HCT116 (cell line): Measurements from ENCODE around the gene NAT8. TPM values are rescaled to one million over a fixed set of nuclear protein-coding genes. Genes with fewer than 3 reads are reported as not detected.

Source experiments
- ATAC-seq: fragments of 200-7000 bp; cut with Tn5 transposase; 2 replicates; pipeline ENCODE4 v1.9.1; 2020; ENCODE audit warnings: mild to moderate bottlenecking, moderate library complexity
- BruUV-seq: library from RNA; stranded (reverse); fragments of 400-500 nt; replicated peaks from 2 replicates; lab custom pipeline; 2021; lab: Mats Ljungman, UMichigan
- CTCF ChIA-PET: fragments of 300-600 bp; sonication (Branson Sonifier 250); formaldehyde crosslinking; loops from one replicate; lab custom pipeline; 2021; ENCODE audit warnings: antibody characterized with exemption; lab: Charles Lee
- POLR2A ChIA-PET: fragments of 300-600, 350-600 bp; sonication (Branson Sonifier 250); formaldehyde crosslinking; loops from one replicate; lab custom pipeline; 2021; ENCODE audit warnings: antibody characterized with exemption; lab: Charles Lee
- RAD21 ChIA-PET, 2 experiments: fragments of 300-600 bp; sonication (Branson Sonifier 250); formaldehyde crosslinking; loops; one replicate each; lab custom pipeline; 2023; ENCODE audit warnings: low total read pairs in 2 of 2; ENCODE audit not compliant: uncharacterized antibody in 2 of 2, unreplicated experiment in 2 of 2, low non-redundant PET in 1 of 2; lab: Charles Lee
- DNase-seq: peaks from one replicate; pipeline ENCODE4 v3.0.0-alpha.2; 2010; ENCODE audit warnings: low read depth, low spot score
- H2AFZ ChIP-seq: fragments of 200-600 bp; shearing (Covaris generic), sonication (generic); 2 replicates; pipeline ENCODE4 v1.6.1; 2017; ENCODE audit warnings: low read depth, mixed run types, mixed read lengths, antibody characterized with exemption, low read length; ENCODE audit not compliant: poor library complexity, severe bottlenecking
- H3K27ac ChIP-seq: 2 replicates; pipeline ENCODE4 v1.5.1; 2012; ENCODE audit warnings: low read depth, low read length
- H3K27me3 ChIP-seq: fragments of 200-600 bp; sonication (generic); 2 replicates; pipeline ENCODE4 v1.6.1; 2016; ENCODE audit warnings: mixed run types, low read length, mixed read lengths; ENCODE audit not compliant: insufficient read depth
- H3K36me3 ChIP-seq, 2 experiments: fragments of 200-500 bp in 1 of 2; fragments of 200-600 bp in 1 of 2; sonication (Bioruptor generic) in 1 of 2; sonication (generic) in 1 of 2; 2 replicates each; pipeline versions ENCODE4 v1.5.1 to v1.6.1; 2014 to 2016; ENCODE audit warnings: low read length in 2 of 2, inconsistent platforms in 1 of 2, mixed read lengths in 1 of 2, mixed run types in 1 of 2; ENCODE audit not compliant: insufficient read depth in 2 of 2, control insufficient read depth in 1 of 2
- H3K4me1 ChIP-seq, 2 experiments: fragments of 200-600 bp in 1 of 2; sonication (generic) in 1 of 2; 2 replicates each; pipeline versions ENCODE4 v1.5.1 to v1.6.1; 2012 to 2017; ENCODE audit warnings: low read length in 2 of 2, inconsistent platforms in 1 of 2, mild to moderate bottlenecking in 1 of 2, mixed read lengths in 1 of 2, mixed run types in 1 of 2, moderate library complexity in 1 of 2; ENCODE audit not compliant: insufficient read depth in 2 of 2, control insufficient read depth in 1 of 2
- H3K4me2 ChIP-seq: fragments of 200-600 bp; sonication (generic); 2 replicates; pipeline ENCODE4 v1.6.1; 2017; ENCODE audit warnings: mixed run types, low read length, mixed read lengths
- H3K4me3 ChIP-seq, 2 experiments: fragments of 200-600 bp in 1 of 2; sonication (generic) in 1 of 2; replicated peaks in 1 of 2; 2 replicates each; pipeline ENCODE4 v1.5.1; 2011 to 2016; ENCODE audit warnings: low read length in 2 of 2, control low read depth in 1 of 2, low read depth in 1 of 2, mild to moderate bottlenecking in 1 of 2, mixed read lengths in 1 of 2, mixed run types in 1 of 2
- H3K79me2 ChIP-seq: fragments of 200-600 bp; sonication (generic); 2 replicates; pipeline ENCODE4 v1.6.1; 2017; ENCODE audit warnings: mild to moderate bottlenecking, mixed run types, low read length, moderate library complexity, mixed read lengths; ENCODE audit not compliant: insufficient read depth
- H3K9ac ChIP-seq: fragments of 200-600 bp; sonication (generic); 2 replicates; pipeline ENCODE4 v1.6.1; 2016; ENCODE audit warnings: low read length, mixed read lengths
- H3K9me2 ChIP-seq: fragments of 200-600 bp; sonication (generic), shearing (Covaris generic); 2 replicates; pipeline ENCODE4 v1.6.1; 2017; ENCODE audit warnings: mixed run types, mild to moderate bottlenecking, moderate library complexity; ENCODE audit not compliant: insufficient read depth
- H3K9me3 ChIP-seq, 2 experiments: fragments of 200-500 bp in 1 of 2; fragments of 200-600 bp in 1 of 2; sonication (Bioruptor generic) in 1 of 2; sonication (generic) in 1 of 2; 2 replicates each; pipeline ENCODE4 v1.6.1; 2014 to 2017; ENCODE audit warnings: low read length in 2 of 2, mixed read lengths in 2 of 2, inconsistent platforms in 1 of 2, low read depth in 1 of 2, mild to moderate bottlenecking in 1 of 2, mixed run types in 1 of 2, moderate library complexity in 1 of 2; ENCODE audit not compliant: control insufficient read depth in 1 of 2, insufficient read depth in 1 of 2
- H4K20me1 ChIP-seq: fragments of 200-600 bp; sonication (generic), shearing (Covaris generic); 2 replicates; pipeline ENCODE4 v1.6.1; 2017; ENCODE audit warnings: mixed run types, mild to moderate bottlenecking, moderate library complexity; ENCODE audit not compliant: insufficient read depth
- ATF3 ChIP-seq: IDR thresholded peaks from 2 replicates; pipeline ENCODE4 v1.6.1; 2012
- CTCF ChIP-seq, 3 experiments: fragments of 200-600 bp in 1 of 3; sonication (generic) in 1 of 3; IDR thresholded peaks in 2 of 3; conservative IDR thresholded peaks in 1 of 3; 2 replicates each; pipeline ENCODE4 v1.5.1; 2012 to 2017; ENCODE audit warnings: low read depth in 2 of 3, low read length in 2 of 3, antibody characterized with exemption in 1 of 3, borderline replicate concordance in 1 of 3, control low read depth in 1 of 3, mild to moderate bottlenecking in 1 of 3, mixed read lengths in 1 of 3, mixed run types in 1 of 3, moderate library complexity in 1 of 3; ENCODE audit not compliant: insufficient read depth in 1 of 3
- FOSL1 ChIP-seq: IDR thresholded peaks from 2 replicates; pipeline ENCODE4 v1.6.1; 2012; ENCODE audit warnings: low read depth
- ZBTB33 ChIP-seq: IDR thresholded peaks from 2 replicates; pipeline ENCODE4 v1.6.1; 2011; ENCODE audit warnings: mild to moderate bottlenecking, low read length, moderate library complexity; ENCODE audit not compliant: insufficient replicate concordance; ENCODE audit errors: extremely low read depth
- intact Hi-C: fragments of 100-400 bp; cut with micrococcal nuclease; formaldehyde crosslinking; loops from 2 replicates; pipeline ENCODE4 v1.10.0; 2022
- total RNA-seq: library from RNA; stranded (reverse); gene quantifications from one replicate; pipeline ENCODE4 v1.2.1, GENCODE V29; 2021; ENCODE audit not compliant: unreplicated experiment

Gene NAT8
- total RNA-seq, 1 experiment from 2014 or later, result not detected

GRCh38 chr2:73640946-73641766 lies 1.1 kb downstream of the NAT8 start:
- peaks cover 0 to 4% of the 10 kb centered on the region in 2 experiments; a peak in 1 of 4 replicates for H3K9me3 ChIP-seq
- intact Hi-C loops, result no loop called here
- no peak overlapping the region for H3K9ac ChIP-seq
- TF ChIP-seq FOSL1, result no peak
- TF ChIP-seq ZBTB33, result no peak
- no peak for TF ChIP-seq ATF3
- no peak for TF ChIP-seq CTCF (IDR thresholded peaks at IDR 0.05 in 2 of 3, conservative IDR thresholded peaks at IDR 0.05 in 1 of 3; ENCODE audit: borderline replicate concordance in 1 of 3, insufficient read depth in 1 of 3, low read depth in 2 of 3, low read length in 2 of 3)
- CTCF ChIA-PET, result no interaction called here
- no peaks in the 10 kb centered on the region for H3K27me3 ChIP-seq
- no peaks in the 10 kb centered on the region for H3K79me2 ChIP-seq
- no peak overlapping the region for H2AFZ ChIP-seq
- RAD21 ChIA-PET, result no interaction called here
- no peak overlapping the region for H3K4me2 ChIP-seq
- H3K4me3 ChIP-seq, result no peak overlapping the region
- H3K27ac ChIP-seq, result no peak overlapping the region
- H3K36me3 ChIP-seq, result no peaks in the 10 kb centered on the region
- POLR2A ChIA-PET, result no interaction called here
- no peak for DNase-seq
- BruUV-seq, result no TSS peak
- ATAC-seq, result no peak
- H3K4me1 ChIP-seq, result peaks cover 0 to 3% of the 10 kb centered on the region in 2 experiments; a peak in 1 of 4 replicates
- H4K20me1 ChIP-seq, result no peaks in the 10 kb centered on the region
- no peaks in the 10 kb centered on the region for H3K9me2 ChIP-seq
